ENCODE data around the gene STAM. TPM values are rescaled to one million over a fixed set of nuclear protein-coding genes. Genes with fewer than 3 reads are reported as not detected.

The STAM gene
- total and polyA plus RNA-seq, 10 of the 15 experiments (the other 5 are each of a cell fraction or from before 2014, with no cell fraction given), result 8.8 to 15.9 (median 14.4) TPM

GRCh38 chr10:17655009-17655408, 11.1 kb downstream of the STAM start:
- DNase-seq (ENCODE audit: low read depth, low spot score) (no peak), ATAC-seq (peak; percentile 47), FAIRE-seq (no peak)
- H4K20me1 ChIP-seq (ENCODE audit: control insufficient read depth, insufficient read depth), result no peaks in the 10 kb centered on the region
- peaks cover 16% of the 10 kb centered on the region for H3K9me3 ChIP-seq (replicated peaks; ENCODE audit: control insufficient read depth, insufficient read depth, low read length)
- peak; percentile 38; the same call in 1 of the 2 replicates for TF ChIP-seq SPI1 (IDR thresholded peaks at IDR 0.05; ENCODE audit: borderline replicate concordance, insufficient read depth, low read depth, low read length)
- no peak for TF ChIP-seq SREBF1 (IDR thresholded peaks at IDR 0.05; ENCODE audit: low read length)
- H3K4me1 ChIP-seq (ENCODE audit: control insufficient read depth, insufficient read depth, low read length), result peaks cover 11% of the 10 kb centered on the region; the same call in 1 of the 2 replicates
- peak overlapping the region; percentile 66 for H3K4me2 ChIP-seq (ENCODE audit: control insufficient read depth, insufficient read depth)
- intact Hi-C loops (cut with micrococcal nuclease; ENCODE audit: unreplicated experiment), result loop anchor here (2.0 kb wide), 1 partner anchor 30 kb away; no protein-coding TSS in a partner anchor
- WGBS (ENCODE audit: insufficient coverage, insufficient replicate concordance, low lambda C conversion rate, missing lambda C conversion rate), result 87% methylated on average over 3 of the region's 3 CpGs
- H3K27me3 ChIP-seq (replicated peaks in 1 of 2; ENCODE audit: control insufficient read depth in 2 of 2, insufficient read depth in 2 of 2, low read length in 1 of 2), result no peaks in the 10 kb centered on the region
- no peak overlapping the region for H3K9ac ChIP-seq (ENCODE audit: control insufficient read depth, insufficient read depth, low read length)
- no peak overlapping the region for H3K4me3 ChIP-seq
- H3K79me2 ChIP-seq (ENCODE audit: control insufficient read depth, insufficient read depth, low read length), result peaks cover 69% of the 10 kb centered on the region
- H3K27ac ChIP-seq (ENCODE audit: control insufficient read depth, insufficient read depth), result peak overlapping the region; percentile 49
- ChIA-PET RAD21 (ENCODE audit: unreplicated experiment) (interaction anchor here (2.7 kb wide), 1 partner anchor 11 kb away, joined by 11 read pairs; the partner anchor contains the start of gene STAM), CTCF (interaction anchor here (0.6 to 2.0 kb wide), 2 partner anchors 10 to 240 kb away, joined by 3 to 12 read pairs; partner anchors contain the start of gene STAM), SMC1A (ENCODE audit: uncharacterized antibody, unreplicated experiment) (interaction anchor here (3.4 to 8.0 kb wide), 2 partner anchors 9 to 17 kb away, joined by 13 to 63 read pairs; partner anchors contain the start of gene STAM), POLR2A (no interaction called here)
- in situ Hi-C loops (cut with MboI), result loop anchor here (10.0 kb wide), 1 partner anchor 1000 kb away; the partner anchor contains the start of genes ARL5B and NSUN6
- H2AFZ ChIP-seq (ENCODE audit: control insufficient read depth, low read depth, low read length), result no peak overlapping the region
- no TSS peak for BruUV-seq (replicated peaks)
- H3K36me3 ChIP-seq (ENCODE audit: control insufficient read depth in 2 of 2, insufficient read depth in 2 of 2, low read length in 1 of 2), result no peaks in the 10 kb centered on the region; a peak in 1 of 4 replicates

DNA sequence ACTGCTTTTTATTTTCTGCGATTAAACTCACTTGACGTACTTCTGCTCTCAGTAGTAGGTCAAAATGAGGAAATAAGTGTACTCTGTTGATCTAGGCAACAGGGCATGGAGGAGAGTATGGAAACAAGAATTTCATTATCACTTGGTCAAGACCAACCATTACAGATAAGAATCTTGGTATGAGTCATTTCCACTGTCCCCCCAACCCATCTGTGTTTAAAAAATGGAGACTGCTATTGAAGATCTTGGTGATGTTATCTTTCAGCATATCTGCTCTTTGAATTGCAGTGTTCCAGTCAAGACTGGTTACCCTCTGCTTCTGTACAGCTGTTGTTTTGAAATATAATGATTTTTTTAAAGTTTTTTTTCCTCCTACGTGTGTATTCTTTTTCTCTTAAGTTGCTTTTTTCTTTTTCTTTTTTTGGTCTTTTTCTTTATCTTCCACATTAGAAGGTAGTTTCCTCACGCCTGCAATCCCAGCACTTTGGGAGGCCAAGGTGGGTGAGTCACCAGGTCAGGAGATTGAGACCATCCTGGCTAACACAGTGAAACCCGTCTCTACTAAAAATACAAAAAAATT, 11.7 kb downstream of the STAM start:
- FAIRE-seq (peak; percentile 83), DNase-seq (ENCODE audit: low read depth, low spot score) (peak; percentile 64), ATAC-seq (peak; percentile 92)
- Histone ChIP-seq H3K9me3 (replicated peaks; ENCODE audit: control insufficient read depth, insufficient read depth, low read length) (peaks cover 14% of the 10 kb centered on the region), H3K79me2 (ENCODE audit: control insufficient read depth, insufficient read depth, low read length) (peaks cover 65% of the 10 kb centered on the region), H3K9ac (ENCODE audit: control insufficient read depth, insufficient read depth, low read length) (0 out of 2 replicates have a peak overlapping the region, but pooled peaks have one; percentile 37), H3K4me1 (ENCODE audit: control insufficient read depth, insufficient read depth, low read length) (peaks cover 11% of the 10 kb centered on the region; the same call in 1 of the 2 replicates), H3K27me3 (replicated peaks in 1 of 2; ENCODE audit: control insufficient read depth in 2 of 2, insufficient read depth in 2 of 2, low read length in 1 of 2) (no peaks in the 10 kb centered on the region), H4K20me1 (ENCODE audit: control insufficient read depth, insufficient read depth) (no peaks in the 10 kb centered on the region), H3K27ac (ENCODE audit: control insufficient read depth, insufficient read depth) (peak overlapping the region; percentile 49), H3K4me2 (ENCODE audit: control insufficient read depth, insufficient read depth) (peak overlapping the region; percentile 66), H3K4me3 (no peak overlapping the region; the same call in 1 of the 2 replicates), H3K36me3 (ENCODE audit: control insufficient read depth in 2 of 2, insufficient read depth in 2 of 2, low read length in 1 of 2) (no peaks in the 10 kb centered on the region; a peak in 1 of 4 replicates), H2AFZ (ENCODE audit: control insufficient read depth, low read depth, low read length) (no peak overlapping the region)
- ChIA-PET SMC1A (ENCODE audit: uncharacterized antibody, unreplicated experiment) (interaction anchor here (0.6 to 8.0 kb wide), 4 partner anchors 10 to 895 kb away, joined by 3 to 63 read pairs (median 8); partner anchors contain the start of gene STAM), RAD21 (ENCODE audit: unreplicated experiment) (interaction anchor here (2.7 kb wide), 1 partner anchor 11 kb away, joined by 11 read pairs; the partner anchor contains the start of gene STAM), CTCF (interaction anchor here (2.0 kb wide), 1 partner anchor 11 kb away, joined by 12 read pairs; the partner anchor contains the start of gene STAM), POLR2A (interaction anchor here (1.5 to 2.6 kb wide), 2 partner anchors 8 to 11 kb away, joined by 7 to 9 read pairs; partner anchors contain the start of gene STAM)
- intact Hi-C loops (cut with micrococcal nuclease; ENCODE audit: unreplicated experiment), result loop anchor here (2.0 kb wide), 1 partner anchor 29 kb away; no protein-coding TSS in a partner anchor
- no TSS peak for BruUV-seq (replicated peaks)
- in situ Hi-C loops (cut with MboI), result loop anchor here (10.0 kb wide), 1 partner anchor 999 kb away; the partner anchor contains the start of genes ARL5B and NSUN6
- 28% methylated on average over 5 of the region's 5 CpGs for WGBS (ENCODE audit: insufficient coverage, insufficient replicate concordance, low lambda C conversion rate, missing lambda C conversion rate)
- TF ChIP-seq JUNB (IDR thresholded peaks at IDR 0.05), result peak; percentile 96
- TF ChIP-seq CREM (IDR thresholded peaks at IDR 0.05; ENCODE audit: low read depth), result peak; percentile 65; the same call in 1 of the 2 replicates
- no peak for TF ChIP-seq ZSCAN29 (IDR thresholded peaks at IDR 0.05)
- TF ChIP-seq, protein P1, sequence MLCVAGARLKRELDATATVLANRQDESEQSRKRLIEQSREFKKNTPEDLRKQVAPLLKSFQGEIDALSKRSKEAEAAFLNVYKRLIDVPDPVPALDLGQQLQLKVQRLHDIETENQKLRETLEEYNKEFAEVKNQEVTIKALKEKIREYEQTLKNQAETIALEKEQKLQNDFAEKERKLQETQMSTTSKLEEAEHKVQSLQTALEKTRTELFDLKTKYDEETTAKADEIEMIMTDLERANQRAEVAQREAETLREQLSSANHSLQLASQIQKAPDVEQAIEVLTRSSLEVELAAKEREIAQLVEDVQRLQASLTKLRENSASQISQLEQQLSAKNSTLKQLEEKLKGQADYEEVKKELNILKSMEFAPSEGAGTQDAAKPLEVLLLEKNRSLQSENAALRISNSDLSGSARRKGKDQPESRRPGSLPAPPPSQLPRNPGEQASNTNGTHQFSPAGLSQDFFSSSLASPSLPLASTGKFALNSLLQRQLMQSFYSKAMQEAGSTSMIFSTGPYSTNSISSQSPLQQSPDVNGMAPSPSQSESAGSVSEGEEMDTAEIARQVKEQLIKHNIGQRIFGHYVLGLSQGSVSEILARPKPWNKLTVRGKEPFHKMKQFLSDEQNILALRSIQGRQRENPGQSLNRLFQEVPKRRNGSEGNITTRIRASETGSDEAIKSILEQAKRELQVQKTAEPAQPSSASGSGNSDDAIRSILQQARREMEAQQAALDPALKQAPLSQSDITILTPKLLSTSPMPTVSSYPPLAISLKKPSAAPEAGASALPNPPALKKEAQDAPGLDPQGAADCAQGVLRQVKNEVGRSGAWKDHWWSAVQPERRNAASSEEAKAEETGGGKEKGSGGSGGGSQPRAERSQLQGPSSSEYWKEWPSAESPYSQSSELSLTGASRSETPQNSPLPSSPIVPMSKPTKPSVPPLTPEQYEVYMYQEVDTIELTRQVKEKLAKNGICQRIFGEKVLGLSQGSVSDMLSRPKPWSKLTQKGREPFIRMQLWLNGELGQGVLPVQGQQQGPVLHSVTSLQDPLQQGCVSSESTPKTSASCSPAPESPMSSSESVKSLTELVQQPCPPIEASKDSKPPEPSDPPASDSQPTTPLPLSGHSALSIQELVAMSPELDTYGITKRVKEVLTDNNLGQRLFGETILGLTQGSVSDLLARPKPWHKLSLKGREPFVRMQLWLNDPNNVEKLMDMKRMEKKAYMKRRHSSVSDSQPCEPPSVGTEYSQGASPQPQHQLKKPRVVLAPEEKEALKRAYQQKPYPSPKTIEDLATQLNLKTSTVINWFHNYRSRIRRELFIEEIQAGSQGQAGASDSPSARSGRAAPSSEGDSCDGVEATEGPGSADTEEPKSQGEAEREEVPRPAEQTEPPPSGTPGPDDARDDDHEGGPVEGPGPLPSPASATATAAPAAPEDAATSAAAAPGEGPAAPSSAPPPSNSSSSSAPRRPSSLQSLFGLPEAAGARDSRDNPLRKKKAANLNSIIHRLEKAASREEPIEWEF (IDR thresholded peaks at IDR 0.05; ENCODE audit: insufficient replicate concordance, low read depth, low read length), result no peak
- no peak for TF ChIP-seq LARP7 (IDR thresholded peaks at IDR 0.05)
- TF ChIP-seq ZNF217 (IDR thresholded peaks at IDR 0.05), result peak; percentile 65; the same call in 1 of the 2 replicates
- TF ChIP-seq IRF3 (IDR thresholded peaks at IDR 0.05), result no peak
